Measurements from ENCODE around the gene P4HB. TPM values are rescaled to one million over a fixed set of nuclear protein-coding genes. Genes with fewer than 3 reads are reported as not detected.

P4HB gene
- polyA plus RNA-seq, 1 donor from 2014 or later = 82.8 TPM

- no peak overlapping the region for H3K9ac ChIP-seq (ENCODE audit: low read length)
- H4K20me1 ChIP-seq (ENCODE audit: insufficient read depth) = no peaks in the 10 kb centered on the region
Measured at GRCh38 chr17:81839301-81839700, 21.0 kb downstream of the P4HB start.

DNA sequence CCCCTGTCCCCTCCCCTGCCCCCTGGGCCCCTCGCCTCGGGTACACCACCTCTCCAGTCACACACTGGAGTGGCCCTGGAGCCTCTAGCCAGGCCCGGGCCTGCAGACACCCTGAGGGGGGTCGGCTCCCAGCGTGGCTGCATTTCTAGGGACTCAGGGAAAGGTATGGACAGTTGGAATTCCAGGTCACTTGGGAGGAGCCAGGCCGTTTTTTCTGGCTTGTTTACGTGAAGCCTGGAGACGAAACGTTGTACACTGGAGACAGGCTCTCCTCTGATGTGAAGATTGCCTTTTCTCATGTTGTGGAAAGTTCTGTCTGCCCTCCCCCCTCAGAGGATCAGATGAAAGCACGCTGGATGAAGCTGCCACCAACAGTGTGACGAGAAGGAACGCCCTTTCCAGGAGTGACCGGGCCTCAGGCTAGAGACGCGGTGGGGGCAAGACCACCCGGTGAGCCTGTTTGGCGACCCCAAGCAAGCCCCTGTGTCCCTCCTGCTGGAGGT is 21.5 kb downstream of the P4HB start:
- Histone ChIP-seq H3K9ac (ENCODE audit: low read length) (no peak overlapping the region), H3K79me2 (replicated peaks; ENCODE audit: insufficient read depth, low read length) (peaks cover 3% of the 10 kb centered on the region), H3K9me3 (ENCODE audit: low read length) (no peaks in the 10 kb centered on the region), H3K9me2 (ENCODE audit: insufficient read depth, low read length) (no peaks in the 10 kb centered on the region), H3K27ac (ENCODE audit: low read length) (no peak overlapping the region), H3K36me3 (ENCODE audit: insufficient read depth, low read length) (no peaks in the 10 kb centered on the region), H3K4me2 (ENCODE audit: low read length) (no peak overlapping the region), H3K27me3 (ENCODE audit: insufficient read depth, low read depth, low read length) (no peaks in the 10 kb centered on the region), H2AFZ (ENCODE audit: low read depth, low read length) (no peak overlapping the region), H4K20me1 (ENCODE audit: insufficient read depth) (no peaks in the 10 kb centered on the region), H3F3A (ENCODE audit: insufficient read depth, low read length, poor library complexity, severe bottlenecking) (no peaks in the 10 kb centered on the region), H3K4me3 (ENCODE audit: low read length) (no peak overlapping the region)
- TF ChIP-seq TAF1 (IDR thresholded peaks at IDR 0.05; ENCODE audit: low read depth) (no peak), RAD21 (conservative IDR thresholded peaks at IDR 0.05) (no peak), POLR2AphosphoS5 (IDR thresholded peaks at IDR 0.05) (no peak), REST (IDR thresholded peaks at IDR 0.05; ENCODE audit: borderline replicate concordance) (no peak), SMC3 (conservative IDR thresholded peaks at IDR 0.05; ENCODE audit: poor library complexity) (no peak), EP300 (conservative IDR thresholded peaks at IDR 0.05; ENCODE audit: poor library complexity, severe bottlenecking) (no peak), MXI1 (conservative IDR thresholded peaks at IDR 0.05; ENCODE audit: poor library complexity, severe bottlenecking) (no peak)
- TF ChIP-seq, protein P1, sequence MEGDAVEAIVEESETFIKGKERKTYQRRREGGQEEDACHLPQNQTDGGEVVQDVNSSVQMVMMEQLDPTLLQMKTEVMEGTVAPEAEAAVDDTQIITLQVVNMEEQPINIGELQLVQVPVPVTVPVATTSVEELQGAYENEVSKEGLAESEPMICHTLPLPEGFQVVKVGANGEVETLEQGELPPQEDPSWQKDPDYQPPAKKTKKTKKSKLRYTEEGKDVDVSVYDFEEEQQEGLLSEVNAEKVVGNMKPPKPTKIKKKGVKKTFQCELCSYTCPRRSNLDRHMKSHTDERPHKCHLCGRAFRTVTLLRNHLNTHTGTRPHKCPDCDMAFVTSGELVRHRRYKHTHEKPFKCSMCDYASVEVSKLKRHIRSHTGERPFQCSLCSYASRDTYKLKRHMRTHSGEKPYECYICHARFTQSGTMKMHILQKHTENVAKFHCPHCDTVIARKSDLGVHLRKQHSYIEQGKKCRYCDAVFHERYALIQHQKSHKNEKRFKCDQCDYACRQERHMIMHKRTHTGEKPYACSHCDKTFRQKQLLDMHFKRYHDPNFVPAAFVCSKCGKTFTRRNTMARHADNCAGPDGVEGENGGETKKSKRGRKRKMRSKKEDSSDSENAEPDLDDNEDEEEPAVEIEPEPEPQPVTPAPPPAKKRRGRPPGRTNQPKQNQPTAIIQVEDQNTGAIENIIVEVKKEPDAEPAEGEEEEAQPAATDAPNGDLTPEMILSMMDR (IDR thresholded peaks at IDR 0.05; ENCODE audit: poor library complexity, severe bottlenecking) = no peak

More at GRCh38 chr17:81839301-81839700, 21.0 kb downstream of the P4HB start:
- Histone ChIP-seq H3K79me2 (replicated peaks; ENCODE audit: insufficient read depth, low read length) (no peaks in the 10 kb centered on the region), H3K9me2 (ENCODE audit: insufficient read depth, low read length) (no peaks in the 10 kb centered on the region), H3F3A (ENCODE audit: insufficient read depth, low read length, poor library complexity, severe bottlenecking) (no peaks in the 10 kb centered on the region), H2AFZ (ENCODE audit: low read depth, low read length) (no peak overlapping the region), H3K36me3 (ENCODE audit: insufficient read depth, low read length) (no peaks in the 10 kb centered on the region), H3K27ac (ENCODE audit: low read length) (no peak overlapping the region), H3K27me3 (ENCODE audit: insufficient read depth, low read depth, low read length) (no peaks in the 10 kb centered on the region), H3K4me3 (ENCODE audit: low read length) (no peak overlapping the region), H3K4me2 (ENCODE audit: low read length) (no peak overlapping the region), H3K9me3 (ENCODE audit: low read length) (no peaks in the 10 kb centered on the region)
- TF ChIP-seq REST (IDR thresholded peaks at IDR 0.05; ENCODE audit: borderline replicate concordance) = no peak
- TF ChIP-seq EZH2 (IDR thresholded peaks at IDR 0.05; ENCODE audit: borderline replicate concordance, insufficient read depth, low read length, poor library complexity, severe bottlenecking) = no peak
- no peak for TF ChIP-seq TAF1 (IDR thresholded peaks at IDR 0.05; ENCODE audit: low read depth)
- TF ChIP-seq, protein P1 (IDR thresholded peaks at IDR 0.05; ENCODE audit: poor library complexity, severe bottlenecking) = no peak
- TF ChIP-seq POLR2AphosphoS5 (IDR thresholded peaks at IDR 0.05) = no peak
- TF ChIP-seq SMC3 (conservative IDR thresholded peaks at IDR 0.05; ENCODE audit: poor library complexity) = no peak
- no peak for TF ChIP-seq EP300 (conservative IDR thresholded peaks at IDR 0.05; ENCODE audit: poor library complexity, severe bottlenecking)
- no peak for TF ChIP-seq RAD21 (conservative IDR thresholded peaks at IDR 0.05)
- no peak for TF ChIP-seq MXI1 (conservative IDR thresholded peaks at IDR 0.05; ENCODE audit: poor library complexity, severe bottlenecking)
